HUES64 (cell line): ENCODE data around the gene C22orf31.

Source experiments
- H3K27ac ChIP-seq: 2 replicates; pipeline ENCODE4 v1.7.0; 2013; ENCODE audit warnings: low read depth, low read length, inconsistent platforms
- H3K27me3 ChIP-seq: 2 replicates; pipeline ENCODE4 v1.6.1; 2013; ENCODE audit warnings: mild to moderate bottlenecking, low read length; ENCODE audit not compliant: insufficient read depth
- H3K36me3 ChIP-seq: 2 replicates; pipeline ENCODE4 v1.6.1; 2013; ENCODE audit warnings: mild to moderate bottlenecking, low read length; ENCODE audit not compliant: insufficient read depth
- H3K4me1 ChIP-seq: 2 replicates; pipeline ENCODE4 v1.6.1; 2013; ENCODE audit warnings: mild to moderate bottlenecking, low read length, moderate library complexity; ENCODE audit not compliant: insufficient read depth
- H3K4me3 ChIP-seq: 2 replicates; pipeline ENCODE4 v1.5.1; 2013; ENCODE audit warnings: mild to moderate bottlenecking, low read length, moderate library complexity
- H3K9ac ChIP-seq: 2 replicates; pipeline ENCODE4 v1.6.1; 2013; ENCODE audit warnings: mild to moderate bottlenecking, low read depth, low read length
- H3K9me3 ChIP-seq: 2 replicates; pipeline ENCODE4 v1.6.1; 2013; ENCODE audit warnings: low read depth, low read length; ENCODE audit not compliant: insufficient read depth
- WGBS: fragments of 150-250, 120-280 bp; methylation state at CpG from one replicate; pipeline ENCODE4 v1.1.7; 2013; ENCODE audit warnings: missing lambda C conversion rate; 5-methylcytosine and 5-hydroxymethylcytosine counted together

C22orf31 gene

DNA sequence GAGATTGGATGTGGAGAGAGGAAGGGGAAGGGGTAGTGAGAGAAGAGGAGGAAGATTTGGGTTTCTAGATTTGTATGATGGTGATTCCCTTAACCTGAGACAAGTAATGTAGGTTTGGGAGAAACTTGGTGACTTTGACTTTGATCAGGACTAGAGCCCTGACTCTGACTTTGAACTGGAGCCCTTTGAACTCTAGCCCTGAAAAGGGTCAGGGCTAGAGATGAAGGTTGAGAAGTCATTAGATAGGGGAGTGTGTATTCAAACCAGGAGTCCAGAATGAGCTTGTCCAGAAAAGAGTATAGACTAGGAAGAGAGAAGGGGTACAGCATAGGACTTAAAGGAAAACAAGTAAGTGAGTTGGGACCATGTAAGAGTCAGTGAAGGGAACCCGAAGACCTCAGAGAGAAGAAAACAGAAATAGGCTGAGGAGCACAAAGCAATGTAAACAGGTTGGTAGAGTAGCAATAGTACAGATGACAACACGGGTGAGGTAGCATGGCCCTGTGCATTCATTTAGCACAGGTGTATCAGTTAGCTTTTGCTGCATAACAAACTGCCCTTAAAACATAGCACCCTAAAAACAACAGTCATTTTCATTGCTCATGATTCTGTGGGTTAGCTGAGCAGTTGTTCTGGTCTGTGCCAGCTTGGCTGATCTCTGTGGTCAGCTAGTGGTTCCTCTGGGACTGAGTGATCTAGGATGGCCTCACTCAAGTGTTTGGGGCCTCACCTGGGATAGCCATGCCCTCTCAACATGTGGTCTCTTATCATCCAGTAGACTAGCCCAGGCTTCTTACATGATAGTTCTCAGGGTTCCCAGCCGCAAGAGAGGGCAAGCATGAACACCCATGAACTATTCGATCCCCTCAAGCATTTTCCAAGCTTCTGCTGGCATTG is 43.1 kb downstream of the C22orf31 start:
- Histone ChIP-seq H3K9ac (no peak overlapping the region), H3K4me3 (no peak overlapping the region), H3K9me3 (no peaks in the 10 kb centered on the region), H3K4me1 (peaks cover 33% of the 10 kb centered on the region), H3K27ac (no peak overlapping the region), H3K36me3 (no peaks in the 10 kb centered on the region), H3K27me3 (no peaks in the 10 kb centered on the region)
- 94% methylated on average over 4 of the region's 4 CpGs for WGBS

DNA sequence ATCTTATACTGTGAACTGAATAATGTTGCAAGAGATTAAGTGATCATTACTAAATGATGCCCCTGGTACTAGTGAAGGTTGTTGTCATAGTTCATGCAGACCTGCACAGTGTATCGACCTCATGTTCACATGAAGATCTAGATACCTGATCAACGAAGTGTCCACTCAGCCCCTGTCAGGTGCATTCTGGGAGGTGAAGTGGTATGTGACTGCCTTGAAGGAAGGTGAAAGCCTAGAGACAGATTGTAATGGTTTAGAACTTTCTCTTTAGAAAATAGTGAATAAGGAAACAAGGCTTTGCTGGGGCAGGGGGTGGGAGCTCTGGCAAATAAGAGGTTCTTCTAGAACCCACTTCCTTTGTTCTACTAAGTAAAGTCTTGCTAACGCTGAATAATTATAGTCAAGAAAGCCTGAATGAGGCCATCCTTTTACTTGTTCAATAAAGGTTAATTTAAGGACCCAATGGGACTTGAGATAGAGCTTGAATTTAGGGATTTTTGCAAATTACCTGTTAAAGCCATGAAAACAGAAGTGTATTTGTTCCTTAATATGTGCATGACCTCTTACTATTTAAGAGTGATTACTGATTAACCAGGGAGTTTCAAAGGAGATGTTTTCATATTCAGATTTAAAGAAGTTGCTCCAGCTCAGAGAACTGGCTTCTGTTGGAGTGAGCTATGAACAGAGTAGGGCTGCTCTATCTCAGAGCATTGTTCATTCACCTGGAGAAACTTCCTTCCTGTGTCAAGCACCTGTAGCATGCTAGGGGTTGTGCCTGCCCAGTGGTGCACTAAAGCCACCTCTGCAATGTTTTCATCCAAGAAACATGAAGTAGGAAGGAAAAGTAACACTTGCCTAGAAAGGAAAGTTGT is 45.3 kb downstream of the C22orf31 start:
- H3K4me1 ChIP-seq = peaks cover 41% of the 10 kb centered on the region
- no peak overlapping the region for H3K4me3 ChIP-seq
- H3K36me3 ChIP-seq = no peaks in the 10 kb centered on the region
- no peak overlapping the region for H3K9ac ChIP-seq
- H3K27ac ChIP-seq = no peak overlapping the region
- H3K27me3 ChIP-seq = no peaks in the 10 kb centered on the region
- H3K9me3 ChIP-seq = no peaks in the 10 kb centered on the region
- WGBS = 99% methylated on average over 3 of the region's 3 CpGs

DNA sequence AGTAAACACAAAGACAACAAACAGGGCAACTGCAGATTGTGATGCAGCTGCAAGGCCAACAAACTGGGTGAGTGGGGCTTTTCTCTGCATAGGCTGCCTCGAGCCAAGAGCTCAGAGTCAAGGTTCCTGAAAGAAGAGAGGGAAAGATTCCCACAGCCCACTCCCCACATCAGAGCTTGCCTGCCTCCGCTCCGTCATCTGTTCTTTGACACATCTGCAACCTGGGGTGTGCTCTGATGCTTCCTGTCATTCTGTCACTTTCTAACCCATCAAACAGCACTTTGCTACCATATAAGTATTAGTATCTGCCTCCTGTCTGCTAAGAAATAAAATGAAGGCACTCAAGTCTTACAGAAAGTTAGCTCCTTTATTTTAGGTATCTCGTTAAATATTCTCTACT is 46.9 kb downstream of the C22orf31 start:
- Histone ChIP-seq H3K9me3 (no peaks in the 10 kb centered on the region), H3K27ac (no peak overlapping the region; the same call in 1 of the 2 replicates), H3K4me3 (no peak overlapping the region), H3K4me1 (peaks cover 49% of the 10 kb centered on the region), H3K36me3 (no peaks in the 10 kb centered on the region), H3K9ac (no peak overlapping the region), H3K27me3 (no peaks in the 10 kb centered on the region)
- WGBS = 81% methylated on average over 3 of the region's 4 CpGs

DNA sequence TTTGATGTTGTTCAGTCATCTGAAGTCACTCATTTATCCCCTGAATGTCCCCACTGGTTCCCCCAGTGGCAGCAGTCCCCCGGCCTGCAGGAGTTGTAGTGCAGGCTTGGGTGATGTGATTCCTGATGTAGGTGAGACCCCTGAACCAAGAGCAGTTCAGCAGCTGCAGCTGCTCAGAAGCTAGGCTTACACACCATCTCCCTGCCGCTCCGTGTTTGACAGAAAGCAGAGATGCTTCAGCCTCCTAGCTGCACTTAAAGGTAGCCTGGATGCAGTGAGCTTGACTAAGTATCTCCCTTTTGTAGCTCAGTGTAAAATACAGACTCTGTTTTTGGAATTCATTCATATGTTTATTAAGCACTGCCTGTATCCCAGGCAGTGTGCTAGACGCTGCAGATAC is 47.3 kb downstream of the C22orf31 start:
- Histone ChIP-seq H3K9me3 (no peaks in the 10 kb centered on the region), H3K27me3 (no peaks in the 10 kb centered on the region), H3K36me3 (no peaks in the 10 kb centered on the region), H3K27ac (no peak overlapping the region; the same call in 1 of the 2 replicates), H3K4me1 (peaks cover 49% of the 10 kb centered on the region), H3K9ac (no peak overlapping the region), H3K4me3 (no peak overlapping the region)
- 86% methylated on average over 4 of the region's 4 CpGs for WGBS

DNA sequence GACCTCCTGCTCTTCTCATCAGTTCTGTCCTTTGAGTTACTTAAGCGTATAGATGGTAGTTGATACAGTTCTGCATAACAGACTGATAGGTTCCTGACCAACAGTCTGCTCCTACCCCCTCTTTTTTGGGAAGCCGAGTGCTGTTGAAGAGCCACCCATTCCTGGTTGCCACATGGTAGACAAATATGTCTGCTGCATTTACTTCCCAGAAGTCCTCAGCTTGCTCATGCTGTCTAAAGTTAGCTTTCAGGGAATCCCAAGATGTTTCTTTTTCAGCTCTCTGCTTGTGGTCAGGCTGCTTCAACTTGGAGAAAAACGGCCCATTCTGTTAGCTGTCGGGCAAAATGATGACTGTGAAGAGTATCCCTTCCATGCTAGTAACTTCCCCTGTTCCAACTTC is 48.7 kb downstream of the C22orf31 start:
- H3K4me3 ChIP-seq = no peak overlapping the region
- no peaks in the 10 kb centered on the region for H3K27me3 ChIP-seq
- H3K36me3 ChIP-seq = no peaks in the 10 kb centered on the region
- H3K9ac ChIP-seq = no peak overlapping the region
- no peaks in the 10 kb centered on the region for H3K9me3 ChIP-seq
- 92% methylated on average over 4 of the region's 4 CpGs for WGBS
- no peak overlapping the region for H3K27ac ChIP-seq
- peaks cover 62% of the 10 kb centered on the region for H3K4me1 ChIP-seq

DNA sequence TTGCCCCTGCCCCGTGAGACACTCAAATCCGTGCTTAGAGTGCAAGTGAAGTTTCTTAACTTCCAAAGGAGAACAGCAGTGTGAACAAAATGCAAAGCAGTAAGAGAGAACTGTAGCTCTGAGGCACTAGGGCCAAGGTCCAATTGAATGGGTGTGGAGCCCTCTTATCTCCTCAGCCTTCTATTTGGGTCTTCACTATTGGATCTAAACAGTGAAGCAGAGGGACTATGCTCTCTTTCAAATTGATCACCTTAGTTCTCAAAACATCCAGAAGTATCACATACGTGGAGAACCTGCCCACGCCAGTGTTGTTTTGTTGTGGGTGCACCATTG is 49.6 kb downstream of the C22orf31 start:
- no peaks in the 10 kb centered on the region for H3K27me3 ChIP-seq
- no peaks in the 10 kb centered on the region for H3K36me3 ChIP-seq
- peak overlapping the region; percentile 62; the same call in 1 of the 2 replicates for H3K27ac ChIP-seq
- peaks cover 63% of the 10 kb centered on the region for H3K4me1 ChIP-seq
- WGBS = 80% methylated on average over 4 of the region's 4 CpGs
- no peak overlapping the region for H3K9ac ChIP-seq
- H3K9me3 ChIP-seq = no peaks in the 10 kb centered on the region
- no peak overlapping the region for H3K4me3 ChIP-seq

DNA sequence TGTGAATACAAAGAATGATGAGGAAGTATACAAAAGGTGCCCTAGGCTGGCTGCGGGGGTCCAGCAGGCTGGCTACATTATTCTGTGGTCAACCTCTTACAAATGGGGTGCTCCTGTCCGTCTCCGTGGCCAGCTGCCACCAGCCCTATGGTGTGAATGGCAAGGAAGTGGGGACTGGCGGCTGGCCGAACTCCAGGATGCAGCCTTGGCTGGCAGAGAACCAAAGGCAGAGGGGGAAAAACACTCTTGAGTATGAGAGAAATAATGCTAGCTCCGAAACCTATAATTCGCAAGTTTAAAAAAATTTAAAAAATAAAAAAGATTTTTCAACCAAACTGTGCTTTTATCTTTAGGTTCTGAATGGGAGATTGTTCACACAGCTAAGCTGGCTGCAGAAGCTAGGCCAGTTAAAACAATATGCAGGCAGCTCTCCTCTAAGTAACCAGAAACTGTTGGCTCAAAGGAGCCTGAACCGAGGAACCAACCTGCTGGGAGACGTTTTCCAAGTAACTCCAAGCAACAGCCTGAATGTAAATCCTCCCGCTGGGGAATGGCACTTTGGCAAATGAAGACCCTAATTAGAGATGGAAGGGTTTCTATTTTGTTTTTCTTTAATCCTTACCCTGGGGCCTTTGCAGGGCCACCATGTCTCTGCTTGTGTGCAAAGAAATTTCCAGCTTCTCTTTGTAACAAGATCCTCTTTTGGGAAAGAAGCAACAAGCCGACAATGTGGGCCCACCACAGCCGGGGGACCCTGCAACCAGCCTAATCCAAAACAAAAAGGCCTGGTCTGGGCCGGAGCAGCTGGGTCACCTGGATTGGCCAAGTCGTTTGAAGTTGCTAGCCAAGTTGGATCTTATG is 50.2 kb downstream of the C22orf31 start:
- Histone ChIP-seq H3K27ac (peak overlapping the region; percentile 62; the same call in 1 of the 2 replicates), H3K9ac (0 out of 2 replicates have a peak overlapping the region, but pooled peaks have one; percentile 8)
- WGBS = 67% methylated on average over 14 of the region's 14 CpGs

DNA sequence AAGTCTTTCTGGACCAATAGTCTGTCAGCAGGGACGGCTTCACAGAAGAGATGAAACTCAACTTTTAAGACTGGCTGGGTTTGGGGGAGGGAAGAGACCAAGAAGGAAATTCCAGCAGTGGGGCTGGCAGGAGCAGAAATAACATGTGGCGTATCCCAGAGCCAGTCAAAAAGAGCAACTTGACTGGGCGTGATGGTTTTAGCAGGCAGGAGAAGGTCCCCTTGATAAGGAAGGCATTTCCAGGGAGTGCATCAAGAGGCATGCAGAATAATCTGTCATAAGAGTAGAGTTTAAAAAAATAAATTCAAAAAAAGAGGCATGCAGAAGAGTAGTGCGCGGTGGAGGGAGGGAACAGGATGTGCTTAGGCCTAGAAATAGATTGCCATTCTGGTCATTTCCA is 52.5 kb downstream of the C22orf31 start:
- H3K9me3 ChIP-seq = no peaks in the 10 kb centered on the region
- H3K4me3 ChIP-seq = no peak overlapping the region
- H3K27me3 ChIP-seq = no peaks in the 10 kb centered on the region
- WGBS = 89% methylated on average over 5 of the region's 5 CpGs
- H3K9ac ChIP-seq = no peak overlapping the region
- H3K36me3 ChIP-seq = no peaks in the 10 kb centered on the region
- H3K4me1 ChIP-seq = peaks cover 64% of the 10 kb centered on the region
- no peak overlapping the region for H3K27ac ChIP-seq

More for the DNA sequence above, 50.2 kb downstream of the C22orf31 start:
- Histone ChIP-seq H3K27me3 (no peaks in the 10 kb centered on the region), H3K4me3 (no peak overlapping the region), H3K36me3 (no peaks in the 10 kb centered on the region), H3K4me1 (peaks cover 65% of the 10 kb centered on the region), H3K9me3 (no peaks in the 10 kb centered on the region)
